Activated CD8-positive, alpha-beta memory T cell treated with anti-CD3 and anti-CD28 coated beads, Interleukin-2, amount 50 U/mL, for 24 hours (primary cell): ENCODE measurements around the gene STAT5A.
"Not testable (repeated sequence)": the region's sequence is repeated elsewhere in the genome, so short reads cannot be mapped to it uniquely, and the experiment has no call there.

Experiments used
- DNase-seq: peaks from one replicate; pipeline ENCODE4 v3.0.0-alpha.2; 2020; ENCODE audit errors: extremely low read depth

Gene STAT5A

GRCh38 chr17:42333053-42333452 lies 44.8 kb downstream of the STAT5A start:
- DNase-seq: no peak

GRCh38 chr17:42334677-42335076 lies 46.4 kb downstream of the STAT5A start:
- no peak for DNase-seq

GRCh38 chr17:42337442-42337841 lies 49.1 kb downstream of the STAT5A start:
- DNase-seq: no peak

DNA sequence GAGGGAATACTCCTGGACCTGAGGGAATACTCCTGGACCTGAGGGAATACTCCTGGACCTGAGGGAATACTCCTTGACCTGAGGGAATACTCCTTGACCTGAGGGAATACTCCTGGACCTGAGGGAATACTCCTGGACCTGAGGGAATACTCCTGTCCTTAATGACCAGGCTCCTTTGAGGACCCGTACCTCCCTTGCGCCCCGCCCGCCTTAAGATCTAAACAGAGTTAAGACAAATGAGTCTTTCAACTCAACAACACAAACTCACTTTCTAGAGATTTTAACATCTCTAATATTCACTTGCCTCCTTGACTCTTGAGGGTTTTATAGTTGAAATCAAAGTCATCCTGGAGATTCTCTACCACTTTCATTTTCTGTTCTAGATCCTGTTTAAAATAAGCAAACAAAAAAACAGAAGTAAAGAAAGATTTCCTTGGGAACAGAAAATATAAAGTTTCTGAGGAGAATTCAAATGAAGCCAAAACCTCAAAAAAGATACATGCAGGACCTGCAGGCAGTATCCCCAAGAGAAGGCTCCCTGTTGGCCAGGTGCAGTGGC lies 50.2 kb downstream of the STAT5A start:
- DNase-seq: no peak

DNA sequence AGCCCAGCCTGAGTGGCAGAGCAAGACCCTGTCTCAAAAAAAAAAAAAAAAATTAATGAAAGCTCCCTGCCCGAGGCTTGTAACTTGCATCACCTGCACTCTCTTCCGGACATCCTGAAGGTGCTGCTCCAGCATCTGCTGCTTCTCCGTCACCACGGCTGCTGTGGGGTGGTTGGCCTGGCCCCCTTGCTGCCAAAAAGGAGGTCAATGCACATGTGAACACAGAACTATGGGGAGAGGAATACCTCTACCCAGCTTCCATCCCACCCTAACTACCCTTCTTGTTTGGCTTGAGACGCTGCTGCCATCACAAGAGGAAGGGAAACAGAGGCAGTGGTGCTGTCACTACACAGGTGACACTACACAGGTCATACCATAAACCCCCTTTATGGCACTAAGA lies 50.9 kb downstream of the STAT5A start:
- no peak for DNase-seq

GRCh38 chr17:42340691-42341127 lies 52.4 kb downstream of the STAT5A start:
- no peak for DNase-seq

DNA sequence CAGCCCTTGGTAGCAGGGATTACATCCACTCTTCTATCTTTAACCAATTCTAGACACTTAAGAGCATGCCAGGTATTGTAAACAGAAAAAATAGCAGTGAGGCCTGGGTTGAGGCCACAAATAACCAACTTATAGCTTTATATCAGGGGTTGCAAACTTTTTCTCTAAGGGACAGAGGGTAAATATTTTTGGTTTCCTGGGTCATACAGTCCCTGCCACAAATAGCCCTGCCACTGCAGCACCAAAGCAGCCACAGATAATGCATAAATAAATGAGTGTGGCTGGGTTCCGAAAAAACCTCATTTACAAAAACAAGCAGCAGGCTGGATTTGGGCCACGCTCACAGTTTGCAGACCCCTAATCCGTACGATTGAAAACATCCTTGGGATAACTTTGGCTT lies 53.3 kb downstream of the STAT5A start:
- no peak for DNase-seq

- DNase-seq: no peak
Observed at GRCh38 chr17:42342242-42343008, 54.1 kb downstream of the STAT5A start.

- no peak for DNase-seq
Observed at GRCh38 chr17:42345396-42346073, 57.2 kb downstream of the STAT5A start.

GRCh38 chr17:42346481-42346880 lies 58.2 kb downstream of the STAT5A start:
- DNase-seq: no peak

GRCh38 chr17:42347198-42347597 lies 58.9 kb downstream of the STAT5A start:
- DNase-seq: no peak

GRCh38 chr17:42347606-42348005 lies 59.3 kb downstream of the STAT5A start:
- no peak for DNase-seq

DNA sequence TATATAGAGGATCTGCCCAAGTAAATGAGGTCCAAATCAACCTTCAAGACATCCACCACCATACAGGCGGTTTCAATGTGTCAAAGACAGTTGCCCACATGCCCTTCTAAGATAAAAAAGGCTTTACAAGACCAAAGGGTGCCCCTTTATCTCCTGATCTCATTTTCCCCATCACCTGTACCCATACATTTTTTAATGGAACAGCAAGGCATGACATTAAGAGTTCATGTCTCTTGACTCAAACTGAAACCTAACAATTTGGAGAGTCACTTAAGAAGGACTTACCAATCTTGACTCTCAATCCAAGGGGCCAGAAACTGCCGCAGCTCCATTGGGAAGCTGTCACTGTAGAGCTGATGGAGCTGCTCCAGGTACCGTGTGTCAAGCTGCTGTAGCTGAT lies 59.8 kb downstream of the STAT5A start:
- no peak for DNase-seq

GRCh38 chr17:42354956-42355843 lies 66.9 kb downstream of the STAT5A start:
- no peak for DNase-seq

GRCh38 chr17:42358434-42358833 lies 70.1 kb downstream of the STAT5A start:
- DNase-seq: no peak

DNA sequence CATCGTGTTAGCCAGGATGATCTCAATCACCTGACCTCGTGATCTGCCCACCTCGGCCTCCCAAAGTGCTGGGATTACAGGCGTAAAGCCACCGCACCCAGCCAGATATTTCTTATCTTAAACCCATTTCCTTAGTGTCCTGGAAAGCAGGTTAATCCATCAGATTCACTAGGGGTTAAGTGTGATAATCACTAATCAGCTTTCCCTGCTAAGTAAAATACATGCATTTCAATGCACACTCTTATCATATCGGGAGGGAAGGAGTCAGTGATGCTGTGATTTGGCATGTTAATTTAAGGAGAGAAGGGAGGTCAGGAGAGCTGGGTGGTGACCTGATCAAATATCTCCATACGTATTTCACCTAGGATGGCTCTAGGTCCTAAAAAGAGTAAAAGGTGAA lies 70.8 kb downstream of the STAT5A start:
- no peak for DNase-seq

DNA sequence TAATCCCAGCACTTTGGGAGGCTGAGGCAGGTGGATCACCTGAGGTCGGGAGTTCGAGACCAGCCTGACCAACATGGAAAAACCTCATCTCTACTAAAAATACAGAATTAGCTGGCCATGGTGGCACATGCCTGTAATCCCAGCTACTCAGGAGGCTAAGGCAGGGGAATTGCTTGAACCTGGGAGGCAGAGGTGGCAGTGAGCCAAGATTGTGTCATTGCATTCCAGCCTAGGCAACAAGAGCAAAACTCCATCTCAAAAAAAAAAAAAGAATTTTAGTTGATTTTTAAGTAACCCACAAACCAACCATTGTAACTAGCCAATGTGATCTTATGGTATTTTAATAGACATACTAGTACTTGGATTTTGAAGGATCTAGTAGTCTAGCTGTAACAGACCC lies 72.1 kb downstream of the STAT5A start:
- not testable (repeated sequence) for DNase-seq
